HEK293 (cell line): ENCODE data around the gene KIAA1671.

Experiments
- CTCF ChIA-PET: fragments of 350-600 bp; formaldehyde crosslinking; extraction: SDS; loops from one replicate; lab custom pipeline; 2021; ENCODE audit warnings: antibody characterized with exemption; lab: Yijun Ruan, JAX
- POLR2A ChIA-PET: fragments of 300-600 bp; formaldehyde crosslinking; extraction: SDS; loops from one replicate; lab custom pipeline; 2020; ENCODE audit warnings: antibody characterized with exemption, inconsistent platforms; lab: Yijun Ruan, JAX
- H3K27ac ChIP-seq: fragments of 200-500 bp; sonication (Bioruptor generic); 2 replicates; pipeline ENCODE4 v1.5.1; 2014; ENCODE audit warnings: low read depth, low read length, control low read depth, inconsistent platforms; ENCODE audit errors: extremely low read depth
- H3K36me3 ChIP-seq, 2 experiments: fragments of 200-500 bp in 1 of 2; sonication (Bioruptor generic) in 1 of 2; 1 replicate in 1 of 2; 2 replicates in 1 of 2; pipeline ENCODE4 v1.5.1; 2014 to 2017; ENCODE audit warnings: inconsistent platforms in 2 of 2, low read length in 2 of 2; ENCODE audit not compliant: control insufficient read depth in 2 of 2, insufficient read depth in 1 of 2
- H3K4me1 ChIP-seq: fragments of 200-500 bp; sonication (Bioruptor generic); 2 replicates; pipeline ENCODE4 v1.5.1; 2014; ENCODE audit warnings: mild to moderate bottlenecking, low read length, inconsistent platforms; ENCODE audit not compliant: control insufficient read depth, insufficient read depth
- H3K4me3 ChIP-seq: 2 replicates; pipeline ENCODE4 v1.5.1; 2011; ENCODE audit warnings: low read depth, mild to moderate bottlenecking, control low read depth, low read length, moderate library complexity
- H3K9me3 ChIP-seq: fragments of 200-500 bp; sonication (Bioruptor generic); 2 replicates; pipeline ENCODE4 v1.5.1; 2014; ENCODE audit warnings: low read depth, low read length, inconsistent platforms; ENCODE audit not compliant: control insufficient read depth, insufficient read depth
- BCL6B ChIP-seq: fragments of 450-650 bp; formaldehyde crosslinking; IDR thresholded peaks from 2 replicates; pipeline ENCODE4 v1.5.1; 2017; ENCODE audit warnings: missing biosample characterization, missing genetic modification characterization
- EGR2 ChIP-seq: fragments of 450-650 bp; formaldehyde crosslinking; IDR thresholded peaks from 2 replicates; pipeline ENCODE4 v1.5.1; 2016; ENCODE audit warnings: low read depth, missing biosample characterization, missing genetic modification characterization
- MZF1 ChIP-seq: fragments of 450-650 bp; formaldehyde crosslinking; IDR thresholded peaks from 2 replicates; pipeline ENCODE4 v1.5.1; 2017; ENCODE audit warnings: missing biosample characterization, missing genetic modification characterization, borderline replicate concordance
- PATZ1 ChIP-seq: fragments of 450-650 bp; formaldehyde crosslinking; IDR thresholded peaks from 2 replicates; pipeline ENCODE4 v1.5.1; 2016; ENCODE audit warnings: missing biosample characterization, missing genetic modification characterization
- SCRT2 ChIP-seq: fragments of 450-650 bp; formaldehyde crosslinking; IDR thresholded peaks from 2 replicates; pipeline ENCODE4 v1.5.1; 2016; ENCODE audit warnings: missing biosample characterization, missing genetic modification characterization
- SP7 ChIP-seq: fragments of 450-650 bp; formaldehyde crosslinking; IDR thresholded peaks from 2 replicates; pipeline ENCODE4 v1.5.1; 2016; ENCODE audit warnings: missing biosample characterization, missing genetic modification characterization
- ZBTB10 ChIP-seq: fragments of 450-650 bp; formaldehyde crosslinking; IDR thresholded peaks from 2 replicates; pipeline ENCODE4 v1.5.1; 2016; ENCODE audit warnings: missing biosample characterization, missing genetic modification characterization
- ZBTB49 ChIP-seq: fragments of 450-650 bp; formaldehyde crosslinking; IDR thresholded peaks from 2 replicates; pipeline ENCODE4 v1.5.1; 2016; ENCODE audit warnings: missing biosample characterization, missing genetic modification characterization, low read depth
- ZBTB8A ChIP-seq: fragments of 450-650 bp; formaldehyde crosslinking; IDR thresholded peaks from 2 replicates; pipeline ENCODE4 v1.5.1; 2016; ENCODE audit warnings: missing biosample characterization, missing genetic modification characterization
- ZNF174 ChIP-seq: fragments of 450-650 bp; formaldehyde crosslinking; IDR thresholded peaks from 2 replicates; pipeline ENCODE4 v1.5.0; 2017; ENCODE audit warnings: missing biosample characterization, mild to moderate bottlenecking, missing genetic modification characterization
- ZNF175 ChIP-seq: fragments of 450-650 bp; formaldehyde crosslinking; IDR thresholded peaks from 2 replicates; pipeline ENCODE4 v1.5.1; 2016; ENCODE audit warnings: missing biosample characterization, missing genetic modification characterization
- ZNF350 ChIP-seq: fragments of 450-650 bp; formaldehyde crosslinking; IDR thresholded peaks from 2 replicates; pipeline ENCODE4 v1.5.0; 2017; ENCODE audit warnings: missing biosample characterization, mild to moderate bottlenecking, missing genetic modification characterization
- ZNF398 ChIP-seq: fragments of 450-650 bp; formaldehyde crosslinking; IDR thresholded peaks from 2 replicates; pipeline ENCODE4 v1.5.1; 2017; ENCODE audit warnings: missing biosample characterization, missing genetic modification characterization
- ZNF626 ChIP-seq: fragments of 450-650 bp; sonication (Bioruptor Pico); formaldehyde crosslinking; IDR thresholded peaks from 2 replicates; pipeline ENCODE4 v1.5.1; 2018; ENCODE audit warnings: missing biosample characterization, missing genetic modification characterization, inconsistent platforms
- ZNF629 ChIP-seq: fragments of 450-650 bp; formaldehyde crosslinking; IDR thresholded peaks from 2 replicates; pipeline ENCODE4 v1.5.1; 2017; ENCODE audit warnings: missing biosample characterization, missing genetic modification characterization
- ZNF777 ChIP-seq: fragments of 450-650 bp; formaldehyde crosslinking; IDR thresholded peaks from 2 replicates; pipeline ENCODE4 v1.5.1; 2017; ENCODE audit warnings: missing biosample characterization, missing genetic modification characterization, borderline replicate concordance
- ZNF792 ChIP-seq: fragments of 450-650 bp; formaldehyde crosslinking; IDR thresholded peaks from 2 replicates; pipeline ENCODE4 v1.5.1; 2016; ENCODE audit warnings: missing biosample characterization, missing genetic modification characterization
- ZNF837 ChIP-seq: fragments of 450-650 bp; formaldehyde crosslinking; IDR thresholded peaks from 2 replicates; pipeline ENCODE4 v1.5.1; 2016; ENCODE audit warnings: missing biosample characterization, missing genetic modification characterization
- ZNF843 ChIP-seq: fragments of 450-650 bp; formaldehyde crosslinking; IDR thresholded peaks from 2 replicates; pipeline ENCODE4 v1.5.1; 2016; ENCODE audit warnings: missing biosample characterization, missing genetic modification characterization

The KIAA1671 gene

GRCh38 chr22:25016311-25016710, 63.8 kb downstream of the KIAA1671 start (continued):
- TF ChIP-seq BCL6B (tag by site-specific recombination): no peak
- TF ChIP-seq ZNF837 (tag by site-specific recombination): no peak

GRCh38 chr22:25018009-25018408, 65.5 kb downstream of the KIAA1671 start:
- Histone ChIP-seq H3K36me3 (no peaks in the 10 kb centered on the region), H3K4me1 (peaks cover 11% of the 10 kb centered on the region), H3K9me3 (no peaks in the 10 kb centered on the region)
- TF ChIP-seq ZNF777 (tag by site-specific recombination) (no peak), PATZ1 (no peak), ZBTB10 (tag by site-specific recombination) (no peak), EGR2 (peak; percentile 34; the same call in 1 of the 2 replicates), ZNF629 (tag by site-specific recombination) (no peak), ZNF174 (no peak), ZNF350 (tag by site-specific recombination) (no peak), SP7 (tag by site-specific recombination) (peak; percentile 63), ZNF843 (tag by site-specific recombination) (no peak)
- TF ChIP-seq, all 188 proteins: peak for 2
- H3K4me3 ChIP-seq: no peak overlapping the region
- H3K27ac ChIP-seq: no peak overlapping the region
- POLR2A ChIA-PET: no interaction called here
- CTCF ChIA-PET: interaction anchor here (0.6 to 0.7 kb wide), 2 partner anchors 9 to 597 kb away, joined by 3 to 4 read pairs; no protein-coding TSS in a partner anchor

- POLR2A ChIA-PET: no interaction called here
- TF ChIP-seq ZNF175 (tag by site-specific recombination) (no peak), ZNF626 (no peak)
- TF ChIP-seq, all 188 proteins: peak for 0
Measured at GRCh38 chr22:25019427-25020184, 67.1 kb downstream of the KIAA1671 start.

GRCh38 chr22:25021409-25021808, 68.9 kb downstream of the KIAA1671 start:
- POLR2A ChIA-PET: interaction anchor here (1.2 kb wide), 1 partner anchor 68 kb away, joined by 4 read pairs; no protein-coding TSS in a partner anchor
- H3K4me1 ChIP-seq: peaks cover 2% of the 10 kb centered on the region
- H3K27ac ChIP-seq: no peak overlapping the region
- no peak for TF ChIP-seq ZBTB8A (tag by site-specific recombination)
- no peak for TF ChIP-seq MZF1 (tag by site-specific recombination)
- no peak for TF ChIP-seq ZNF398 (tag by site-specific recombination)
- TF ChIP-seq ZNF792: no peak
- TF ChIP-seq ZBTB49 (tag by site-specific recombination): no peak
- TF ChIP-seq SCRT2 (tag by site-specific recombination): no peak
- TF ChIP-seq ZNF629 (tag by site-specific recombination): no peak
- TF ChIP-seq, all 188 proteins: peak for 0
- H3K9me3 ChIP-seq: no peaks in the 10 kb centered on the region
- no peaks in the 10 kb centered on the region for H3K36me3 ChIP-seq
- H3K4me3 ChIP-seq: no peak overlapping the region
- CTCF ChIA-PET: interaction anchor here (1.2 to 2.1 kb wide), 2 partner anchors 28 to 83 kb away, joined by 6 to 8 read pairs; no protein-coding TSS in a partner anchor

More at GRCh38 chr22:25019427-25020184, 67.1 kb downstream of the KIAA1671 start:
- CTCF ChIA-PET: no interaction called here
- no peaks in the 10 kb centered on the region for H3K4me1 ChIP-seq
- no peak overlapping the region for H3K27ac ChIP-seq
- H3K4me3 ChIP-seq: no peak overlapping the region
- H3K9me3 ChIP-seq: no peaks in the 10 kb centered on the region
- H3K36me3 ChIP-seq: no peaks in the 10 kb centered on the region
